NCI-H82 treated with DMSO at 0.1 percent for 48 hours (cell line): ENCODE data around the gene CHPF.

Experiments used
- DNase-seq: peaks from one replicate; lab custom pipeline; 2025; ENCODE audit not compliant: unreplicated experiment; lab: John Stamatoyannopoulos, UW

Gene CHPF

GRCh38 chr2:219567791-219568361 is 24.3 kb upstream of the CHPF start:
- no peak for DNase-seq

- DNase-seq = no peak
Observed at GRCh38 chr2:219567131-219567530, 23.5 kb upstream of the CHPF start.

- no peak for DNase-seq
Observed at GRCh38 chr2:219566640-219567039, 23.0 kb upstream of the CHPF start.

GRCh38 chr2:219565130-219566080 is 21.8 kb upstream of the CHPF start:
- no peak for DNase-seq

GRCh38 chr2:219563271-219563928 is 19.8 kb upstream of the CHPF start:
- DNase-seq = no peak

GRCh38 chr2:219562049-219563020 is 18.7 kb upstream of the CHPF start:
- DNase-seq = no peak

GRCh38 chr2:219561179-219562048 is 17.8 kb upstream of the CHPF start:
- no peak for DNase-seq

- DNase-seq = no peak
Observed at GRCh38 chr2:219560893-219561178, 17.2 kb upstream of the CHPF start.

GRCh38 chr2:219560037-219560892 is 16.7 kb upstream of the CHPF start:
- DNase-seq = no peak

GRCh38 chr2:219559156-219559915 is 15.7 kb upstream of the CHPF start:
- no peak for DNase-seq

- DNase-seq = no peak
Observed at GRCh38 chr2:219557791-219558785, 14.5 kb upstream of the CHPF start.

- no peak for DNase-seq
Observed at GRCh38 chr2:219557320-219557719, 13.7 kb upstream of the CHPF start.

- DNase-seq = no peak
Observed at GRCh38 chr2:219556413-219556812, 12.8 kb upstream of the CHPF start.

GRCh38 chr2:219555956-219556355 is 12.3 kb upstream of the CHPF start:
- DNase-seq = no peak

- no peak for DNase-seq
Observed at GRCh38 chr2:219554350-219554749, 10.7 kb upstream of the CHPF start.

- DNase-seq = no peak
Observed at GRCh38 chr2:219553463-219553963, 9.9 kb upstream of the CHPF start.

- no peak for DNase-seq
Observed at GRCh38 chr2:219553168-219553417, 9.5 kb upstream of the CHPF start.
